Measurements from ENCODE around the gene GLOD4. TPM values are rescaled to one million over a fixed set of nuclear protein-coding genes. Genes with fewer than 3 reads are reported as not detected.
"Not testable (repeated sequence)": the region's sequence is repeated elsewhere in the genome, so short reads cannot be mapped to it uniquely, and the experiment has no call there.

The GLOD4 gene
- total RNA-seq, 2 experiments from 2014 or later = 48.4 to 79.7 TPM

DNA sequence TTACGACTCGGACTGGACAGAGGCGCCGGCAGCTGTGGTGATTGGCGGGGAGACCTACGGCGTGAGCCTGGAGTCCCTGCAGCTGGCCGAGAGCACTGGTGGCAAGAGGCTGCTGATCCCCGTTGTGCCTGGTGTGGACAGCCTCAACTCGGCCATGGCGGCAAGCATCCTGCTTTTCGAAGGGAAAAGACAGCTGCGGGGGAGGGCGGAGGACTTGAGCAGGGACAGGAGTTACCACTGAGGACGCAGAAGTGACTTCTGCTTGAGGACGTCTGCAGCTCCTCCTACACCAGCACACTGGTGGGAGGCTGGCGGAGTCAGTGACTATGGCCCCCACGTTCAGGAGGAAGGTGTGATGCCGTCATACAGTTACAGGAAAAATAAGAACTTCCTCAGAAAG lies 9.7 kb upstream of the GLOD4 start:
- no peak overlapping the region for H3K27ac ChIP-seq (ENCODE audit: low read depth, low read length, poor library complexity, severe bottlenecking)
- no peaks in the 10 kb centered on the region for H3K4me1 ChIP-seq (ENCODE audit: insufficient read depth, low read length, poor library complexity, severe bottlenecking)
- no peak overlapping the region for H3K4me3 ChIP-seq (ENCODE audit: low read depth, low read length, poor library complexity, severe bottlenecking)
- BruUV-seq (replicated peaks) = TSS peak; percentile 45
- TF ChIP-seq, protein P1, sequence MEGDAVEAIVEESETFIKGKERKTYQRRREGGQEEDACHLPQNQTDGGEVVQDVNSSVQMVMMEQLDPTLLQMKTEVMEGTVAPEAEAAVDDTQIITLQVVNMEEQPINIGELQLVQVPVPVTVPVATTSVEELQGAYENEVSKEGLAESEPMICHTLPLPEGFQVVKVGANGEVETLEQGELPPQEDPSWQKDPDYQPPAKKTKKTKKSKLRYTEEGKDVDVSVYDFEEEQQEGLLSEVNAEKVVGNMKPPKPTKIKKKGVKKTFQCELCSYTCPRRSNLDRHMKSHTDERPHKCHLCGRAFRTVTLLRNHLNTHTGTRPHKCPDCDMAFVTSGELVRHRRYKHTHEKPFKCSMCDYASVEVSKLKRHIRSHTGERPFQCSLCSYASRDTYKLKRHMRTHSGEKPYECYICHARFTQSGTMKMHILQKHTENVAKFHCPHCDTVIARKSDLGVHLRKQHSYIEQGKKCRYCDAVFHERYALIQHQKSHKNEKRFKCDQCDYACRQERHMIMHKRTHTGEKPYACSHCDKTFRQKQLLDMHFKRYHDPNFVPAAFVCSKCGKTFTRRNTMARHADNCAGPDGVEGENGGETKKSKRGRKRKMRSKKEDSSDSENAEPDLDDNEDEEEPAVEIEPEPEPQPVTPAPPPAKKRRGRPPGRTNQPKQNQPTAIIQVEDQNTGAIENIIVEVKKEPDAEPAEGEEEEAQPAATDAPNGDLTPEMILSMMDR (conservative IDR thresholded peaks at IDR 0.05; ENCODE audit: low read length) = no peak
- no peak for TF ChIP-seq EZH2phosphoT487 (IDR thresholded peaks at IDR 0.05; ENCODE audit: borderline replicate concordance, low read depth, low read length)
- H4K20me1 ChIP-seq (ENCODE audit: insufficient read depth, low read length) = no peaks in the 10 kb centered on the region
- ChIA-PET POLR2A (interaction anchor here (2.0 kb wide), 1 partner anchor 9 kb away, joined by 6 read pairs; the partner anchor contains the start of genes GLOD4 and MRM3), CTCF (ENCODE audit: unreplicated experiment) (no interaction called here)
- DNase-seq (ENCODE audit: low spot score) = no peak
- intact Hi-C loops (cut with micrococcal nuclease; ENCODE audit: unreplicated experiment) = no loop called here
- H3K36me3 ChIP-seq (ENCODE audit: insufficient read depth, low read length) = peaks cover 64% of the 10 kb centered on the region
- H3K79me2 ChIP-seq (ENCODE audit: insufficient read depth, low read depth, low read length) = no peaks in the 10 kb centered on the region
- H2AFZ ChIP-seq (ENCODE audit: low read length) = no peak overlapping the region
- H3K4me2 ChIP-seq (ENCODE audit: low read length) = no peak overlapping the region
- no peaks in the 10 kb centered on the region for H3K9me3 ChIP-seq (ENCODE audit: low read length)
- H3K9me2 ChIP-seq (ENCODE audit: insufficient read depth, low read length) = no peaks in the 10 kb centered on the region

DNA sequence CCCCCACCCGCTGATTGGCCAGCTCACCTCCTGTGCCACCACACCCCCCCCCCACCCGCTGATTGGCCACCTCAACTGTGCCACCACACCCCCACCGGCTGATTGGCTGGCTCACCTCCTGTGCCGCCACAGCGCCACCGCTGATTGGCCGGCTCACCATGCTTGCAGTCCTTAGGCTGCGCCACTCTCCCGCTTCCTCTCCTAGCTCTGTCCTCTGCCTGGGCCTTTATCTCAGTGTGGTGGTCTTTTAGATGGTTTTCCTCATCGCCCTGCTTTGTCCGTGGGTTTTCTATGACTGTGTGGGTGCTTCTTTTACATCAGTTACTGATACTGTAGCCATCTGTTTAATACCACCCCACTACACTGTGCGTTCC lies 8.8 kb upstream of the GLOD4 start:
- H3K4me2 ChIP-seq (ENCODE audit: low read length); H4K20me1 ChIP-seq (ENCODE audit: insufficient read depth, low read length); BruUV-seq (replicated peaks); H2AFZ ChIP-seq (ENCODE audit: low read length); H3K9me3 ChIP-seq (ENCODE audit: low read length); intact Hi-C loops (cut with micrococcal nuclease; ENCODE audit: unreplicated experiment); H3K79me2 ChIP-seq (ENCODE audit: insufficient read depth, low read depth, low read length); H3K4me3 ChIP-seq (ENCODE audit: low read depth, low read length, poor library complexity, severe bottlenecking); H3K27ac ChIP-seq (ENCODE audit: low read depth, low read length, poor library complexity, severe bottlenecking); DNase-seq (ENCODE audit: low spot score); H3K4me1 ChIP-seq (ENCODE audit: insufficient read depth, low read length, poor library complexity, severe bottlenecking); H3K9me2 ChIP-seq (ENCODE audit: insufficient read depth, low read length): not testable (repeated sequence)
- POLR2A ChIA-PET = interaction anchor here (2.0 kb wide), 1 partner anchor 8 kb away, joined by 6 read pairs; the partner anchor contains the start of genes GLOD4 and MRM3
- CTCF ChIA-PET (ENCODE audit: unreplicated experiment) = interaction anchor here (0.5 kb wide), 1 partner anchor 28 kb away, joined by 3 read pairs; no protein-coding TSS in a partner anchor
- peaks cover 69% of the 10 kb centered on the region for H3K36me3 ChIP-seq (ENCODE audit: insufficient read depth, low read length)

DNA sequence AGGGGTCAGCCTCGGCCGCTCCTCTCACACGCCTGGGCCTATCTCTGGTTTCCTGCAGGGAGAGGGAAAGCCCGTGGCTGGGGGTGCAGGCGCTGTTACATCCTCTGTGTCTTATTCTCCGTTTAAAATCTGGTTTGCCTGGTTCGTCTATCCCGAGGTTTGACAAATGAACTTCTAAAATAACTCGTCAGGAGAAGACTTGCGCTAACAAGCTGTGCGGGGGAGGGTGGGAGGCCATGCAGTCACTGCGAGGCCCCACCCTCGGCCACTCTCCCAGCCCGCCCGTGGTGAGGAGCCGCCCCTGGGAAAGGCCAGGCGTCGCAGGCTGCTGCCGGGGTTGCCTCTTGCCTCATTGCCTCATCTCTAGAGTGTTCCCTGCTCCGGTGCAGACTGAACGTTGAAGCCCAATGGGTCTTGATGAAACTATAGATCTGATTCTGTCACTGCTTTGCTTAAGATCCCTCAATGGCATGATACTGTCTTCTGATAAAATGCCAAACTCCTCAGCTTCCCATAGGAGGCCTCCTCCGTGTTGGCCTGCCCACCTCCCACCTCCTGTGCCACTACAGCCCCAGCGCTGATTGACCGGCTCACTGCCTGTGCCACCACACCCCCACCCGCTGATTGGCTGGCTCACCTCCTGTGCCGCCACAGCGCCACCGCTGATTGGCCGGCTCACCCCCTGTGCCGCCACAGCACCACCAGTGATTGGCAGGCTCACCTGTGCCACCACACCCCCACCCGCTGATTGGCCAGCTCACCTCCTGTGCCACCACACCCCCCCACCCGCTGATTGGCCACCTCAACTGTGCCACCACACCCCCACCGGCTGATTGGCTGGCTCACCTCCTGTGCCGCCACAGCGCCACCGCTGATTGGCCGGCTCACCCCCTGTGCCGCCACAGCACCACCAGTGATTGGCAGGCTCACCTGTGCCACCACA lies 8.1 kb upstream of the GLOD4 start:
- H3K4me3 ChIP-seq (ENCODE audit: low read depth, low read length, poor library complexity, severe bottlenecking); DNase-seq (ENCODE audit: low spot score); intact Hi-C loops (cut with micrococcal nuclease; ENCODE audit: unreplicated experiment); H3K4me1 ChIP-seq (ENCODE audit: insufficient read depth, low read length, poor library complexity, severe bottlenecking); H3K9me2 ChIP-seq (ENCODE audit: insufficient read depth, low read length); H3K27ac ChIP-seq (ENCODE audit: low read depth, low read length, poor library complexity, severe bottlenecking); H4K20me1 ChIP-seq (ENCODE audit: insufficient read depth, low read length); POLR2A ChIA-PET; H3K4me2 ChIP-seq (ENCODE audit: low read length); BruUV-seq (replicated peaks); H2AFZ ChIP-seq (ENCODE audit: low read length); H3K79me2 ChIP-seq (ENCODE audit: insufficient read depth, low read depth, low read length); H3K9me3 ChIP-seq (ENCODE audit: low read length): not testable (repeated sequence)
- CTCF ChIA-PET (ENCODE audit: unreplicated experiment) = interaction anchor here (0.5 kb wide), 1 partner anchor 27 kb away, joined by 3 read pairs; no protein-coding TSS in a partner anchor
- peaks cover 72% of the 10 kb centered on the region for H3K36me3 ChIP-seq (ENCODE audit: insufficient read depth, low read length)
